Measurements from ENCODE around the gene RTL5. TPM values are rescaled to one million over a fixed set of nuclear protein-coding genes. Genes with fewer than 3 reads are reported as not detected.

Gene RTL5
- polyA plus RNA-seq, 1 of the 3 experiments (the other 2 are of a cell fraction), result 1.8 TPM

- TF ChIP-seq RAD21 (IDR thresholded peaks at IDR 0.05; ENCODE audit: low read length), result no peak
- no peak for TF ChIP-seq YY1 (IDR thresholded peaks at IDR 0.05; ENCODE audit: low read depth)
- no peak for TF ChIP-seq GABPA (IDR thresholded peaks at IDR 0.05; ENCODE audit: low read depth)
- no peak for TF ChIP-seq JUND (IDR thresholded peaks at IDR 0.05)
- no peak for TF ChIP-seq POLR2AphosphoS5 (IDR thresholded peaks at IDR 0.05; ENCODE audit: low read depth, low read length)
- no peak for TF ChIP-seq SIN3A (IDR thresholded peaks at IDR 0.05; ENCODE audit: borderline replicate concordance, low read depth, low read length)
- TF ChIP-seq, protein P1, sequence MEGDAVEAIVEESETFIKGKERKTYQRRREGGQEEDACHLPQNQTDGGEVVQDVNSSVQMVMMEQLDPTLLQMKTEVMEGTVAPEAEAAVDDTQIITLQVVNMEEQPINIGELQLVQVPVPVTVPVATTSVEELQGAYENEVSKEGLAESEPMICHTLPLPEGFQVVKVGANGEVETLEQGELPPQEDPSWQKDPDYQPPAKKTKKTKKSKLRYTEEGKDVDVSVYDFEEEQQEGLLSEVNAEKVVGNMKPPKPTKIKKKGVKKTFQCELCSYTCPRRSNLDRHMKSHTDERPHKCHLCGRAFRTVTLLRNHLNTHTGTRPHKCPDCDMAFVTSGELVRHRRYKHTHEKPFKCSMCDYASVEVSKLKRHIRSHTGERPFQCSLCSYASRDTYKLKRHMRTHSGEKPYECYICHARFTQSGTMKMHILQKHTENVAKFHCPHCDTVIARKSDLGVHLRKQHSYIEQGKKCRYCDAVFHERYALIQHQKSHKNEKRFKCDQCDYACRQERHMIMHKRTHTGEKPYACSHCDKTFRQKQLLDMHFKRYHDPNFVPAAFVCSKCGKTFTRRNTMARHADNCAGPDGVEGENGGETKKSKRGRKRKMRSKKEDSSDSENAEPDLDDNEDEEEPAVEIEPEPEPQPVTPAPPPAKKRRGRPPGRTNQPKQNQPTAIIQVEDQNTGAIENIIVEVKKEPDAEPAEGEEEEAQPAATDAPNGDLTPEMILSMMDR (IDR thresholded peaks at IDR 0.05), result no peak
These were observed 23.0 kb downstream of the RTL5 start (continued) for GRCh38 chrX:72108666-72109065.

DNA sequence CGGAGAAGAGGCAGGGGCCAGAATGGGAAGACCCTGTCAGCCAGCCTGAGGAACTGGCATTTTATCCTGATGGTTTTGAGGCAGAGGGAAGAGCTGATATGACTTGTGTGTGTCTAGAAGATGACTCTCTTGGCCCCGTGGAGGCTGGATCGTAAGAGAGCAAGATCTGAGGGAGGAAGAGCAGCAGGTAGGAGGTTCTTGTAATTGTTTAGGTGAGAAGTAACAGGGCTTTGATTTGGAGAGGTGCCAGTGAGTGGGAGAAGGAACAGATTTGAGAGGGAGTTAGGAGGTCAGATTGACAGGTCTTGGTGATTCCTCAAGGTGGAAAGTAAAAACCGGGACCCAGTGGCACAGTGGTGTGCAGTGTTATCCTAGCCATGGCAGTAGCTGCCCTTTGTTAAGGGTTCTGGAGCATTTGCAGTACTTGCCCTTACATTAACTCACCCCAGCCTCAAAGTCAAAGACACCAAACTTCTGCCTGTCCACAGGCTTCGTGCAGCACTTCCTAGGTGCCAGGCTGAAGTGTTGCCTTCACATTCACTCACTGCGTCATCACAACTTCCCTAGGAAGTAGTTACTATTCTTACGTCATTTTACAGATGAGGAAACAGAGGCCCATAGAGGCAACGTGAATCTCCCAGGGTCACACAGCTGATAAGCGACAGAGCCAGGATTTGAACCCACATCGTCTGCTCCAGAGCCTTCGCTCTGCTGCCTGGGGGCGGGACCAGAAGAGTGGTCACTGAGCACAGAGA is 23.7 kb downstream of the RTL5 start:
- Histone ChIP-seq H3F3A (replicated peaks; ENCODE audit: insufficient read depth) (no peaks in the 10 kb centered on the region), H3K36me3 (replicated peaks in 1 of 2; ENCODE audit: control insufficient read depth in 1 of 2, insufficient read depth in 2 of 2, low read length in 1 of 2) (no peaks in the 10 kb centered on the region), H3K4me1 (ENCODE audit: control insufficient read depth in 1 of 2, insufficient read depth in 2 of 2, low read depth in 1 of 2, low read length in 1 of 2) (peaks cover 0 to 13% of the 10 kb centered on the region in 2 experiments; a peak in 1 of 4 replicates), H3K9me2 (no peaks in the 10 kb centered on the region), H3K9me3 (no peaks in the 10 kb centered on the region), H4K20me1 (ENCODE audit: insufficient read depth) (no peaks in the 10 kb centered on the region), H3K27me3 (ENCODE audit: insufficient read depth) (no peaks in the 10 kb centered on the region), H3K27ac (ENCODE audit: low read depth in 2 of 2, low read length in 1 of 2) (no peak overlapping the region), H3K79me2 (ENCODE audit: insufficient read depth) (no peaks in the 10 kb centered on the region), H3K9ac (no peak overlapping the region), H3K4me2 (no peak overlapping the region), H2AFZ (ENCODE audit: low read depth) (no peak overlapping the region), H3K4me3 (ENCODE audit: low read depth in 2 of 2, low read length in 1 of 2) (no peak overlapping the region)
- ChIA-PET POLR2A (interaction anchor here (0.7 kb wide), 1 partner anchor 14 kb away, joined by 3 read pairs; no protein-coding TSS in a partner anchor), CTCF (interaction anchor here (1.7 kb wide), 1 partner anchor 89 kb away, joined by 4 read pairs; no protein-coding TSS in a partner anchor)
- no peak for TF ChIP-seq POLR2AphosphoS5 (IDR thresholded peaks at IDR 0.05; ENCODE audit: low read depth, low read length)
- no peak for TF ChIP-seq SMC3 (IDR thresholded peaks at IDR 0.05; ENCODE audit: low read depth, low read length)
- TF ChIP-seq TCF12 (IDR thresholded peaks at IDR 0.05), result no peak
- TF ChIP-seq, protein P1 (IDR thresholded peaks at IDR 0.05), result no peak
- no peak for TF ChIP-seq GABPA (IDR thresholded peaks at IDR 0.05; ENCODE audit: low read depth)
- TF ChIP-seq FOXM1 (IDR thresholded peaks at IDR 0.05; ENCODE audit: low read depth), result no peak
- TF ChIP-seq, protein P2, sequence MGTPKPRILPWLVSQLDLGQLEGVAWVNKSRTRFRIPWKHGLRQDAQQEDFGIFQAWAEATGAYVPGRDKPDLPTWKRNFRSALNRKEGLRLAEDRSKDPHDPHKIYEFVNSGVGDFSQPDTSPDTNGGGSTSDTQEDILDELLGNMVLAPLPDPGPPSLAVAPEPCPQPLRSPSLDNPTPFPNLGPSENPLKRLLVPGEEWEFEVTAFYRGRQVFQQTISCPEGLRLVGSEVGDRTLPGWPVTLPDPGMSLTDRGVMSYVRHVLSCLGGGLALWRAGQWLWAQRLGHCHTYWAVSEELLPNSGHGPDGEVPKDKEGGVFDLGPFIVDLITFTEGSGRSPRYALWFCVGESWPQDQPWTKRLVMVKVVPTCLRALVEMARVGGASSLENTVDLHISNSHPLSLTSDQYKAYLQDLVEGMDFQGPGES (IDR thresholded peaks at IDR 0.05; ENCODE audit: low read depth, low read length), result no peak
- TF ChIP-seq, protein P3, sequence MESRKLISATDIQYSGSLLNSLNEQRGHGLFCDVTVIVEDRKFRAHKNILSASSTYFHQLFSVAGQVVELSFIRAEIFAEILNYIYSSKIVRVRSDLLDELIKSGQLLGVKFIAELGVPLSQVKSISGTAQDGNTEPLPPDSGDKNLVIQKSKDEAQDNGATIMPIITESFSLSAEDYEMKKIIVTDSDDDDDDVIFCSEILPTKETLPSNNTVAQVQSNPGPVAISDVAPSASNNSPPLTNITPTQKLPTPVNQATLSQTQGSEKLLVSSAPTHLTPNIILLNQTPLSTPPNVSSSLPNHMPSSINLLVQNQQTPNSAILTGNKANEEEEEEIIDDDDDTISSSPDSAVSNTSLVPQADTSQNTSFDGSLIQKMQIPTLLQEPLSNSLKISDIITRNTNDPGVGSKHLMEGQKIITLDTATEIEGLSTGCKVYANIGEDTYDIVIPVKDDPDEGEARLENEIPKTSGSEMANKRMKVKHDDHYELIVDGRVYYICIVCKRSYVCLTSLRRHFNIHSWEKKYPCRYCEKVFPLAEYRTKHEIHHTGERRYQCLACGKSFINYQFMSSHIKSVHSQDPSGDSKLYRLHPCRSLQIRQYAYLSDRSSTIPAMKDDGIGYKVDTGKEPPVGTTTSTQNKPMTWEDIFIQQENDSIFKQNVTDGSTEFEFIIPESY (IDR thresholded peaks at IDR 0.05; ENCODE audit: borderline replicate concordance, low read depth), result no peak
- TF ChIP-seq, protein P4, sequence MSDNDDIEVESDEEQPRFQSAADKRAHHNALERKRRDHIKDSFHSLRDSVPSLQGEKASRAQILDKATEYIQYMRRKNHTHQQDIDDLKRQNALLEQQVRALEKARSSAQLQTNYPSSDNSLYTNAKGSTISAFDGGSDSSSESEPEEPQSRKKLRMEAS (IDR thresholded peaks at IDR 0.05; ENCODE audit: low read depth), result no peak
- no peak for TF ChIP-seq MXI1 (IDR thresholded peaks at IDR 0.05; ENCODE audit: low read depth, low read length)
- TF ChIP-seq FOXJ3 (CRISPR knock-in tag; IDR thresholded peaks at IDR 0.05), result no peak
- TF ChIP-seq RXRA (IDR thresholded peaks at IDR 0.05; ENCODE audit: borderline replicate concordance, low read depth), result no peak
- no peak for TF ChIP-seq RFX5 (IDR thresholded peaks at IDR 0.05; ENCODE audit: low read length)
- no peak for TF ChIP-seq ELF1 (IDR thresholded peaks at IDR 0.05)
- TF ChIP-seq, protein P5, sequence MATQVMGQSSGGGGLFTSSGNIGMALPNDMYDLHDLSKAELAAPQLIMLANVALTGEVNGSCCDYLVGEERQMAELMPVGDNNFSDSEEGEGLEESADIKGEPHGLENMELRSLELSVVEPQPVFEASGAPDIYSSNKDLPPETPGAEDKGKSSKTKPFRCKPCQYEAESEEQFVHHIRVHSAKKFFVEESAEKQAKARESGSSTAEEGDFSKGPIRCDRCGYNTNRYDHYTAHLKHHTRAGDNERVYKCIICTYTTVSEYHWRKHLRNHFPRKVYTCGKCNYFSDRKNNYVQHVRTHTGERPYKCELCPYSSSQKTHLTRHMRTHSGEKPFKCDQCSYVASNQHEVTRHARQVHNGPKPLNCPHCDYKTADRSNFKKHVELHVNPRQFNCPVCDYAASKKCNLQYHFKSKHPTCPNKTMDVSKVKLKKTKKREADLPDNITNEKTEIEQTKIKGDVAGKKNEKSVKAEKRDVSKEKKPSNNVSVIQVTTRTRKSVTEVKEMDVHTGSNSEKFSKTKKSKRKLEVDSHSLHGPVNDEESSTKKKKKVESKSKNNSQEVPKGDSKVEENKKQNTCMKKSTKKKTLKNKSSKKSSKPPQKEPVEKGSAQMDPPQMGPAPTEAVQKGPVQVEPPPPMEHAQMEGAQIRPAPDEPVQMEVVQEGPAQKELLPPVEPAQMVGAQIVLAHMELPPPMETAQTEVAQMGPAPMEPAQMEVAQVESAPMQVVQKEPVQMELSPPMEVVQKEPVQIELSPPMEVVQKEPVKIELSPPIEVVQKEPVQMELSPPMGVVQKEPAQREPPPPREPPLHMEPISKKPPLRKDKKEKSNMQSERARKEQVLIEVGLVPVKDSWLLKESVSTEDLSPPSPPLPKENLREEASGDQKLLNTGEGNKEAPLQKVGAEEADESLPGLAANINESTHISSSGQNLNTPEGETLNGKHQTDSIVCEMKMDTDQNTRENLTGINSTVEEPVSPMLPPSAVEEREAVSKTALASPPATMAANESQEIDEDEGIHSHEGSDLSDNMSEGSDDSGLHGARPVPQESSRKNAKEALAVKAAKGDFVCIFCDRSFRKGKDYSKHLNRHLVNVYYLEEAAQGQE (IDR thresholded peaks at IDR 0.05; ENCODE audit: low read depth, low read length), result no peak
- WGBS (ENCODE audit: low lambda C conversion rate), result 85% methylated on average over 10 of the region's 12 CpGs
- no peak for DNase-seq
